T-helper 17 cell (primary cell): ENCODE measurements around the gene POLD4. TPM values are rescaled to one million over a fixed set of nuclear protein-coding genes. Genes with fewer than 3 reads are reported as not detected.

Experiments used
- ATAC-seq: fragments of 150-1000 bp; cut with Tn5 transposase; 2 replicates; pipeline ENCODE4 v1.10.0; 2021; ENCODE audit warnings: mild to moderate bottlenecking, moderate library complexity
- DNase-seq, 3 donors: peaks; one replicate each; pipeline versions ENCODE4 v3.0.0 to v3.0.0-alpha.2; 2020 to 2021
- H3K9me3 ChIP-seq: one replicate; pipeline ENCODE4 v1.7.0; 2013; ENCODE audit warnings: low read length, mild to moderate bottlenecking; ENCODE audit not compliant: control insufficient read depth, poor library complexity, severe bottlenecking
- H3K27ac Mint-ChIP-seq: one replicate; pipeline ENCODE4 v1.8.0; 2022; ENCODE audit warnings: mild to moderate bottlenecking, moderate library complexity, mixed read lengths
- H3K27me3 Mint-ChIP-seq: one replicate; pipeline ENCODE4 v1.8.0; 2022; ENCODE audit warnings: mixed read lengths
- H3K36me3 Mint-ChIP-seq: one replicate; pipeline ENCODE4 v1.8.0; 2022; ENCODE audit warnings: low read depth, mixed read lengths
- H3K4me1 Mint-ChIP-seq: one replicate; pipeline ENCODE4 v1.8.0; 2022; ENCODE audit warnings: mild to moderate bottlenecking, mixed read lengths
- H3K4me3 Mint-ChIP-seq: one replicate; pipeline ENCODE4 v1.8.0; 2022; ENCODE audit warnings: mild to moderate bottlenecking, moderate library complexity, mixed read lengths
- total RNA-seq, 4 donors: library from RNA in 2 of 4; stranded (reverse) in 2 of 4; gene quantifications; one replicate each; pipeline ENCODE4 v1.2.3 and lab custom pipeline; 2022 to 2026

POLD4 gene
- total RNA-seq, 2 donors from 2014 or later, result 45.9 to 61.0 TPM

DNA sequence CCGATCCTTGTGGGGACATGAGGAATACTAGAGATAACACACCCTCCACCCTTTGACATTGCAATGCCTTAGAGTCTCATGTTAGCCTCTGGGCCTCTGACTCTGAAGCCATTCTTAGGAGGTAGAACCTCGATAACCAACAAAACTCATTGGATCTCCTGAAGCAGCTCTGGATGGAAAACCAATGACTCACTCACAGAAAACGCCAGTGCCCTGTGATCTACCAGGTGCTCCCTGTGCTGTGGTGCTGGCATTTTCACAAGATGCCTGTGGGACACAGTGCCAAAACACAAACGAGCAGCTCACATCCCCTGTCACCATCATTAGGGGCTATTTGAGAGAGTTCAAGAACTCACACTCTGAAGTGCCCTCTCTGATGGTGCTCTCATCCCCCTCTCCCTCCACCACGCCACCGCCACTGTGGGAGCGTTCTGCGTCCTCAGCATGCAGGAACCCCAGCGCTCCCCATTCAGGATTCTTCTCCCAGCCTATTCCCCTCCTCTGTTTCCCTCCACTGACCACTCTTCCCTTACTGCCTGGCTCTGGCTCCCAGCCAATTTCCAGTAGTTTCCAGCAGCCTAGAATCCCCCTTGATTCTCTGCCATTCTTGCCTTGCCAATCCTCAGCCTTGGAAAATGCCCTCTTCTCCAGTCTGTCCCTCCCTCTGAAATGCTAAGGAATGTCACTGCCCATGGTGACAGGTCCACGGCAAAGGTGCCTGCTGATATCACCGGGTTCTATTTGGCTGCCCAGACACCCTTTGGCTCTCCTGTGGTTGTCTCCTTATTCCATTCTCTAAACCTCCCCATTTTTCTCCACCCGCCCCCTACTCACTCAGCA lies 4.7 kb upstream of the POLD4 start:
- peak overlapping the region; percentile 53 for H3K27ac Mint-ChIP-seq
- DNase-seq (no peak), ATAC-seq (no peak)
- no peaks in the 10 kb centered on the region for H3K36me3 Mint-ChIP-seq
- H3K9me3 ChIP-seq, result no peaks in the 10 kb centered on the region
- no peak overlapping the region for H3K4me3 Mint-ChIP-seq
- no peaks in the 10 kb centered on the region for H3K27me3 Mint-ChIP-seq
- H3K4me1 Mint-ChIP-seq, result peaks cover 48% of the 10 kb centered on the region

DNA sequence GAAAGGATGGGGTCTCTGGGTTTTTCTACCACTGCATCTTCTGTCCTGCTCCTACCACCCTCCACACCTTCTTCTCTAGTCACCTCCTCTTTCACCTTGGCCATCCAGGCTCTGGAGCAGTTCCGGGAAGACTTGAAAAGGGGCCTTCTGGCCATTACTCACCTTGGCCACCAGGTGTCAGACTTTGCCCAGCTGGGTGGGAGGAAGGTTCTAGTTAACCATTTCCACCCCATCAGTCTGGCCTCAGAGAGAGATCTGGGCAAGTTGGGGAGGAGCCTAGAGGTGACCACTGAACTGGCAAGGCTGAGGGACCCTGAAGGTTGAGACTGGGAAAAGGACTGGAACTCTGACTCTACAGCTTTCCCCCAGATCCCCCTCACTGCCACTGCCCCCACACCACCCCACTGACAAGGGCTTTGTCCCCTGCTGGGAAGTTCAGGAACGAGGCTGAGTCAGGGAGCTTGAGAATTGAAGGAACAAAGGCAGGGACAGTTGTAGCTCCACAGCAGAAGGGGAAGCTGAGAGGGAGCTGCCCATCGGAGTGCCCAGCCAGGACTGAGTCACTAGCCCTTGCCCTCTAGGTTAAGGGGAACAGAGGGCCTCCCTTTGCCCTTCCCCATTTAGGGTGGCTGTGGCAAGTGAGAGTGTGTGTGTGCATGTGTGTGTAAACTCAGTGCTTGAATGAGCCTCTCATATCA lies 3.7 kb upstream of the POLD4 start:
- Mint-ChIP-seq H3K36me3 (no peaks in the 10 kb centered on the region), H3K4me1 (peaks cover 44% of the 10 kb centered on the region), H3K4me3 (peak overlapping the region; percentile 88), H3K27ac (peak overlapping the region; percentile 94), H3K27me3 (no peaks in the 10 kb centered on the region)
- DNase-seq, result peak; percentile 46 to 61 (median 57)
- ATAC-seq, result no peak
- H3K9me3 ChIP-seq, result no peaks in the 10 kb centered on the region

DNA sequence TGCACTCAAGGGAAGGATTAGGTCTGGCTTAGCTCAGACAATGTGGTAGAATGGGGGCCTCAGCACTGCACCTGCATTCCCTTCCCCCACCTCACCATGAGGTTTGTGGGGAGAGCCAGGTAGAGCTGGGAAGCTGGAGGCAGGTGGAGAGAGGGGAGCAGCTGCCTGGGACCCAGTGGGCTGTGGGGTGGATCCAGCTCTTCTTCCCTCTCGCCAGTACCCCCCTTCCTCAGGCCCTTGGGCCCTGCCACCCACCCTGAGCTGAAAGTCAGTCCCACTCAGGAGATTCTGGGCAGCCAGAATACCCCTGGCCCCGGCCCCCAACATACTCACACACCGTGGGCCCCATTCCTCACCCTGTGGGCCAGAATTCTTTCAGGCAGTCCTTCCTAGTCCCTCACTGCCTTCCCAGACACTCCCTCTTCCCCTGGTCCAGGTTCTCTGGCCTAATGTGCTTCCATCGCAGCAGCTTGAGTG lies 3.1 kb upstream of the POLD4 start:
- ATAC-seq (no peak), DNase-seq (no peak)
- Mint-ChIP-seq H3K4me1 (peaks cover 41% of the 10 kb centered on the region), H3K27ac (peak overlapping the region; percentile 94), H3K36me3 (no peaks in the 10 kb centered on the region), H3K27me3 (no peaks in the 10 kb centered on the region), H3K4me3 (peak overlapping the region; percentile 88)
- no peaks in the 10 kb centered on the region for H3K9me3 ChIP-seq

DNA sequence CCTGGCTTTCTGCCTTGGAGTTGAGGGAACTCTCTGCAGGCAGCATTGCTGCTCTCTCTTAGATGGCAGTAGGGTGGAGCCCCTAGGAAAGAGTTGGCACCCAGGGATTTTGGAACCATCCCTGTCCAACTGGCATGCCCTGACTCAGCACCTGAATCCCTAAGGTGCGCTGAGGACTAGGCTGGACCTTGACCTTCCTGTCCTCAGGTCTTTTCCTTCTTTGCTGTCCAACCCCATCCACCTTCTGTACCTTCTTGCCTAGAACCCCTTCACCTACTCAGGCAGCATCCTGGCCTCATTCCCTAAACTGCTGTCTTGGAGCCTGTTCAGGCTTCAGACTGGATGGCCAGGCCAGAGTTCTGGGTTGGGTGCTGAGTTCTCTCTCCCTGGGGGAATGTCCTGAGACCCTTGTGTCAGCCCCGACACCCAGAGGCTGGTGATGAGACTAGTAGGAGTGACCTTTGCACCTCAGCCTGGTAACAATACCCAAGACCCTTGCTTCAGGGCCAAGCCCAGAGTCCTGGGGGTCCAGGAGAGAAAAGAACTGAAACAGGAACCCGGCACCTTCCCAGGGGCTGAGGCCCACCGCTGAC lies 2.5 kb upstream of the POLD4 start:
- ATAC-seq (no peak), DNase-seq (no peak)
- no peaks in the 10 kb centered on the region for H3K27me3 Mint-ChIP-seq
- no peak overlapping the region for H3K27ac Mint-ChIP-seq
- no peaks in the 10 kb centered on the region for H3K36me3 Mint-ChIP-seq
- H3K9me3 ChIP-seq, result no peaks in the 10 kb centered on the region
- H3K4me1 Mint-ChIP-seq, result peaks cover 43% of the 10 kb centered on the region
- H3K4me3 Mint-ChIP-seq, result no peak overlapping the region

DNA sequence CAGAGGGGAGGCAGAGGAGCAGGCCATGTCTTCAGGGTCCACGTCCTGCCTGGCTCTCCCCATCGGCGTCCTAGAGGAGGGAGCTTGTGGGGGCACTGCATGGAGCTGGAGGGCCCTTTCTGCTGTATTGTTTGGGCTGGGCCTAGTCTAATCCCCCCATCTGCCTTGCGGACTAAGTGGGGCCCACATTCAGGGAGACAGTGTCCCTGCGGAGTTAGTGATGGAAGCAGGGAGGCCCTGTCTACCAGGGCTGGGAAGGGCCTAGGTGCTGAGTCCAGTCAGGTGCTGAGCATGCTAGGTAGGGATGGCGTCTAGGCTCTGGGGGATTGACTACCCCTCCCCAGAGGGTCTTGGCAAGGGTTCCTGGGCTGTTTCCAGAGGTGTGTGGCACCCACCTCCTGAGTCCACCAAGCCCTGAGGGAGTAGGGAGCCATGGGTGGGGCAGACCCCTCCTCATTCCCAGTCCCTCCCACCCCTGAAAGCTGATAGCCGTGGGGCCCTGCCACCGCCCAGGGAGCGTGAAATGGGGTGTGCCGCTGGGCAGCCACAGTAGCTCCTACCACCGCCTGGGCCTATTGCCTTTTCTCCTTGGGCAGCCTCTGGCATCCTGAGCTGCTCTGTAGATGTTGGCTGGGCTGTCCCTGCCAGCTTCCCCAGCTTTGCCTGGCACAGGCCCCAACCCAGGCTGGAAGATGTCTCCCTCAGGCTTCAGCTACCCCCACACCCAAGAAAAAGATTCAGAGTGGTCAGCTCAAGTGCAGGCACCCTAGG lies 1.9 kb upstream of the POLD4 start:
- DNase-seq, result no peak
- no peak overlapping the region for H3K4me3 Mint-ChIP-seq
- H3K4me1 Mint-ChIP-seq, result peaks cover 43% of the 10 kb centered on the region

DNA sequence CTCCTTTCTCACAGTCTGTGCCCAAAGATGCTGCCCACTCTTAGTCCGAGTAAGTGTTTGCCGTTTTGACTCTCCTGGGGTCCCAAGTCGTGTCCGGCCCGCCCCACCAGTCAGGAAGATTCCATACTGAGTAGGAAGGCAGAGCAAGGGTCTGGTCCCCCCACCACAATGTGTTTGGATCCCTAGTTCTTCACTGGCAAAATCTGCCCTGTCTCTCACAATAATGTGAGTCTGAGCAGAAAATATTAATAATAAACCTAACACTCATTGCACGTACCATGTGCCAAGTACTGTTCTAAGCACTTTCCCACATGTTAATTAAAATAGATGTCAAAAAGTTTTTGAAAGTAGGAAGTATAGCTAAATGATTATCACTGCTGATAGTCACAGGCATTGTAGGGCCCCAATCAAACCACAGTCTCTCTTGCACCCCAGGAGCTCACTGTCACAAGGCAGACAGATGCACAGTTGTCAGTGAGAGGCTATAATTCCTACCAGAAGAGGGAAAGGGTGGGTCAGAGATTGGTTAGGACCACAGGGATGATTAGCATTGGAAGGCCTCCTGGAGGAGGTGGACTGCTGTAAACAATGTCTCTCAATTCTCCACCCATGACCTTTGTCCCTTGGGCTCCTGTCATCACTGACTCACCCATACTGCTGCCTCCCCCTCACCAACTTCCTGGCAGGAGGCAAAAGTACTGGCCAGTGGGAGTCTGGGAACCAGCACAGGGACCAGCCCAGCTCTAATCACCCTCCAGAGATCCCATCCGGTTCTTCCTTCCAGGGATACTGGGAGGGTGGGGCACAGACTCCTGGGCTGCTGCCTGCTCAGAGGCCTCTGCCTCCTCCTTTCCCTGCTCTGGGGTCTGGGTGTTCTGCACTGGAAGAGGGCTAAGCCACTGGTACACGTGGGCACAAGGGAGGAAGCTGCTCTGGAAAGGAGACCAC lies 1.0 kb upstream of the POLD4 start:
- no peaks in the 10 kb centered on the region for H3K36me3 Mint-ChIP-seq
- ATAC-seq (no peak), DNase-seq (no peak)
- no peaks in the 10 kb centered on the region for H3K9me3 ChIP-seq
- H3K27ac Mint-ChIP-seq, result peak overlapping the region; percentile 97
- peak overlapping the region; percentile 98 for H3K4me3 Mint-ChIP-seq
- H3K4me1 Mint-ChIP-seq, result peaks cover 50% of the 10 kb centered on the region
- no peaks in the 10 kb centered on the region for H3K27me3 Mint-ChIP-seq

More for the DNA sequence above, 1.9 kb upstream of the POLD4 start:
- Mint-ChIP-seq H3K27ac (peak overlapping the region; percentile 97), H3K36me3 (no peaks in the 10 kb centered on the region), H3K27me3 (no peaks in the 10 kb centered on the region)
- no peak for ATAC-seq
- no peaks in the 10 kb centered on the region for H3K9me3 ChIP-seq

DNA sequence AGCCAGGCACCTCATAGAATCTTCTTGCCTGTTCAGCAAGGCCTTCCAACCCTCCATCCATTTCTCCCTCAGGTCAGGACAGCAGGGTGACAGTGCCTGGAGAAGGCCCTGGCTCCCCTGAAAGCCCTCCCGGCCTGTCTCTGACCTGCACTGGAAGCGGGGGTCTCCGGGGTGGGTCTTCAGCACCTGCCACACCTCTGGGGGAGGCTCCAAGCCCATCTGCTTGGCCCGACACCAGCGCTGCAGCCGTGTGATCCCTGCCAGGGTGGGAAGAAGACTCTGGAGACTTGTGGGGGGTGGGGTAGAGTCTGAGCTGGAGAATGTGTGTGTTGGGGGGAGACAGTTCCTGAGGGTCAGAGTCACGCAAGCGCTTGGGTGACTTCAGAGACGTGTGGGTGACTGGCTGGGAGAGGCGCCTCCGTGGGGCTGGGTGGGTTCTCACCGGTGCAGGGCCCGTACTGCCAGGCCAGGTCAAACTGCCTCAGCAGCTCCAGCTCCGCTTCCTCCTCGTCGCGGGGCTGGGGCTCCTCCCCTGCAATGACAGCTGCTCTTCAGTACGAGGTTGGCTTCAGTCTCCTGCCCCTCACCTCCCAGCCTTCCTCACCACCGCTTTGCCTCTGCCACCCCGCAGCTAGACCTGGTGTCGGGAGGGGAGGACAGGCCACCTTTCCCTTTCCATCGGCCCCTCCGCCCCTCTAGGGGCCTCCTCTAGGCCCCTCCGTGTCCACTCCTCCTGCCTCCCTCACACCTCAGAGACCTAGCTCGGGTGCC lies 615 bp downstream of the POLD4 start:
- Mint-ChIP-seq H3K27ac (peak overlapping the region; percentile 97), H3K27me3 (no peaks in the 10 kb centered on the region), H3K36me3 (no peaks in the 10 kb centered on the region), H3K4me3 (peak overlapping the region; percentile 98), H3K4me1 (peaks cover 51% of the 10 kb centered on the region)
- DNase-seq, result peak in 2 of 3 donors; percentile 45
- peak; percentile 63 for ATAC-seq
- no peaks in the 10 kb centered on the region for H3K9me3 ChIP-seq

DNA sequence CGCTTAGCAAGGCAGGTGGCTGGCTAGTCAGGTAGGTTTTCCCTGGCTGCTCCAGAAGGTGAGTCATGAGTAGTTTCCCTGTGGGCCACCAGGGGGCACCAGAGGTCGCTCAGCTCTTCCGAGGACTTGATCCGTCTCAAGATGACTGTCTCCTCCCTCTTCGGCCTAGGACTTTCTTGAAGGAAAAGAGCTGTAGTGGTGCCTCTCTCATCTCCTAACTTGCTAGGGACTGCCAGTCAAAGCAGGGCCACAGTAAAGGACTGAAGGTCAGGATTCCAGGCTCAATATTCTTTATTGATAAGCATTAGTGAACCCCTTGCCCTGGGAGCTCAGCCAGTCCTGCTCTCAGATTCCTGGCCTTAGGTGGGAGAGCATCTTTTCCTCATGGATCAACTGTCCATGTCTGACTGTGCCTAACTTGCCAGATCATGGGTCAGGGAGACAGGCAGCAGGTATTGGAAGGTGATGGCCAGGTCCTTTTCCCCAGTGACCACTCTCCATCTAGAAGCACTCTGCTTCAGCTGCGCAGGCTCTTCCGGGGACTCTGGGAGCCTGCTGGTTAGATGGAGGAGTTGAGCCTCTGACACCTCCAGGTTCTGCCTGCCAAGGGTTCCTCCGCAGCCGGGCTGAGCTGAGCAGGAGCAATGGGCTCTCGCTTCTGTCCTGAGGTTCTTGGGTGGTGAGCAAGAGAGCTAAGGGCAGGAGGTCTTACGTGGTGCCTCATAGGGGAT lies 1.9 kb downstream of the POLD4 start:
- H3K9me3 ChIP-seq, result no peaks in the 10 kb centered on the region
- Mint-ChIP-seq H3K27ac (peak overlapping the region; percentile 81), H3K27me3 (no peaks in the 10 kb centered on the region), H3K4me1 (peaks cover 47% of the 10 kb centered on the region), H3K4me3 (peak overlapping the region; percentile 66), H3K36me3 (no peaks in the 10 kb centered on the region)
- DNase-seq (peak; percentile 51 to 64 (median 61)), ATAC-seq (no peak)

DNA sequence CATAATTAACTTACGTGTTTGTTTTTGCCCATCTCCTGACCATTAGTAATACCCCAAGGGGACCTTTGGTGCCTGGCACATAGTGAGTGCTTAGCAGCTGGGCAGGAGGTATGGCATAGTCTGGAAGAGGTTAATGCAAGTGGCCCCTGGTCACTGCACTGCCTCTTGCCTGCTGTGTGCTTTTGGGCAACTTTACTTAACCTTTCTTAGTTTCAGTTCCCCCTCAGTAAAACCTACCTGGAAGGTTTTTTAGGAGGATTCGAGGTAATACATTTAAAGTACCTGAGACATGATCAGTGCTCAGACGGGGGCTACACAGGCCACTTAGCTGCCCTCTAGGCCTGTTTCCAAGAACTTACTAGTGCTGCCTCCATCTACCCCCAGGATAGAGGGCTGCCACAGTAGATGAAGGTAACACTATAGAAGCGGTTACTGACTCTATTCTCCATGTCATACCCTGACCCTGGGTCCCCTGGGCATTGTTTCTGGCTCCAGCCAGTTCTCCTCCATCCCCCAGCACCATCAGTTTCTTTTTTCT lies 3.3 kb downstream of the POLD4 start:
- Mint-ChIP-seq H3K4me3 (no peak overlapping the region), H3K27ac (peak overlapping the region; percentile 81), H3K4me1 (peaks cover 58% of the 10 kb centered on the region), H3K27me3 (no peaks in the 10 kb centered on the region), H3K36me3 (no peaks in the 10 kb centered on the region)
- no peaks in the 10 kb centered on the region for H3K9me3 ChIP-seq
- DNase-seq, result no peak
- ATAC-seq, result no peak

DNA sequence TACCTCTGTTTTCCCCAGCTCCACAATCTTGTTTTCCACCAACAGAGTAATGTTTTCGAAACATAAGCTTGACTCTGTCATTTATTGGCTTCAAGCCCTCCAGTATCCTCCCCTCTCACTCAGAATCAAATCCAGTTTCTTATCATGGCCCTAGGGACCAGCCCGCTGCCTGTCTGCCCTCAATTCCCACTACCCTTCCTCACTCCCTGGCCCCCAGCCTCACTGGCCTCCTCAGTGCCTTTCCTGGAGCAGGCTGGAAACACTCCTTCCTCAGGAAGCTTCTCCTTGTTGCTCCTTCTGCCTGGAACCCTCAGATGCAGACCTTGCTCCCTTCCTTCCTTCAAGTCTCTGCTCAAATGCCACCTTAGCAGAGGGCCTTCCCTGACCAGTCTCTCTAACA lies 3.9 kb downstream of the POLD4 start:
- H3K27me3 Mint-ChIP-seq, result no peaks in the 10 kb centered on the region
- no peaks in the 10 kb centered on the region for H3K9me3 ChIP-seq
- no peaks in the 10 kb centered on the region for H3K36me3 Mint-ChIP-seq
- H3K27ac Mint-ChIP-seq, result no peak overlapping the region
- ATAC-seq (no peak), DNase-seq (no peak)
- H3K4me3 Mint-ChIP-seq, result no peak overlapping the region
- peaks cover 57% of the 10 kb centered on the region for H3K4me1 Mint-ChIP-seq

DNA sequence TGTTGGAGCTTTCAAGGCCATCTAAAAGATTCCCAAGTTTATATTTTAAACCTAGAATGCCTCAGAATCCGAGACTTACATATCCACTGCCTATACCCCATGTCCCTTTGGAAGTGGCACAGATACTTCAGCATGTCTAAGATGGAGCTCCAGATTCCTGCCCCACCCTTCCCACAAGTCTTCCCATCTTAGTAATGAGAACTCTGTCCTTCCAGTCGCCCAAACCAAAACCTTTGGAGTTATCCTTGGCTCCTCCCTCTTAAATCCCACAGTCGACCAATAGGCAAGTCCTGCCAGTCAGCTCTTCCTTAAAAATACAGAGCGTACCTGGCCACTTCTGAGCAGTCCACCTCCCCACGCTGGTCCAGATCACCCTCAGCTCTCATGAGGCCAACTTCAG lies 4.3 kb downstream of the POLD4 start:
- Mint-ChIP-seq H3K27me3 (no peaks in the 10 kb centered on the region), H3K36me3 (no peaks in the 10 kb centered on the region), H3K27ac (peak overlapping the region; percentile 47), H3K4me1 (peaks cover 57% of the 10 kb centered on the region), H3K4me3 (no peak overlapping the region)
- H3K9me3 ChIP-seq, result no peaks in the 10 kb centered on the region
- ATAC-seq (no peak), DNase-seq (no peak)
